CD4-positive, alpha-beta T cell treated with Interleukin-4 for 4 hours (primary cell): ENCODE data around the gene MPHOSPH9.
"Not testable (repeated sequence)": the region's sequence is repeated elsewhere in the genome, so short reads cannot be mapped to it uniquely, and the experiment has no call there.

Experiments used
- DNase-seq: peaks from one replicate; pipeline ENCODE4 v3.0.0-alpha.2; 2020

MPHOSPH9 gene

DNA sequence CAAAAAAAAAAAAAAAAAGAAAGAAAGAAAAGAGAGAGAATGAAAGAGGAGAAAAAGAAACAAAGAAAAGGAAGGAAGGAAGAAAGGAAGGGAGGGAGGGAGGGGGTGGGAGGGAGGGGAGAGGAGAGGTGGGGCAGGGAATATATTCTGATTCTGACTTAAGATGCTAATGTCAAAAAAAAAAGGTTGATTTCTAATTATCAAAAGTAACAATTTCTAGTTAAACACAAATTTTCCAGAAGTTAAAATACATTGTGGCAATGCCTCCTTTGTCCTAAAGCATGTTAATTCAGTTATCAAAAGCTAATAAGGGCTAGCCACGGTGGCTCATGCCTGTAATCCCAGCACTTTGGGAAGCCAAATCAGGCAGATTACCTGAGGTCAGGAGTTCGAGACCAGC is 7.5 kb downstream of the MPHOSPH9 start:
- DNase-seq: no peak

DNA sequence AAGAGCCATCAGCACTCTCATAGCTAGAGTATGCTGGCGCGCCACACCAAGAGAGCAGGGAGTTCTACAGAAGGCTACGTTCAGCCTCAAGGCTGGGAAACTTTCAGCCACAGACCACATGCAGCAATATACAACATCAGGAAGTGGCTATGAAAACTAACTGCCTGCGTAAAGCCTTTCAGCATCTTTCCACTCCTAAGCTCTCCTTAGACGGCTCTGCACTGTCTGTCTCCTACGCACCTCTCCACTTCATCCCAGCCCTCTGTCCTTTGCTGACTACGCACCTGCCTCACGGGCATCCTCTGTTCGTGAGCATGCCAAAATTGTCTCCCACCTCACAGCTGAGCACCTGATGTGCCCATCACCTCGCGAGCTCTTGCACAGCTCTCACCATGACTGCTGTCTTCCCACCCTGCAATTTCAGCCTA is 9.7 kb downstream of the MPHOSPH9 start:
- DNase-seq: peak; percentile 75

DNA sequence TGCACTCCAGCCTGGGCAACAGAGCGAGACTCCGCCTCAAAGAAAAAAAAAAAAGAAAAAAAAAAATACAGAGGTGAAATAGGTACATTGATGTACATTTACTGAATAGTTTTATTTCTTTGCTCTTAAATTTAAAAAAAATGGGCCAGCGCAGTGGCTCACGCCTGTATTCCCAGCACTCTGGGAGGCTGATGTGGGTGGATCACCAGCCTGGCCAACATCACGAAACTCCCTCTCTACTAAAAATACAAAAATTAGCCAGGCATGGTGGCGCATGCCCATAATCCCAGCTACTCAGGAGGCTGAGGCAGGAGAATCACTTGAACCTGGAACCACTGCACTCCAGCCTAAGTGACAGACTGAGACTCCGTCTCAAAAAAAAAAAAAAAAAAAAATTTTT is 25.1 kb downstream of the MPHOSPH9 start:
- not testable (repeated sequence) for DNase-seq

DNA sequence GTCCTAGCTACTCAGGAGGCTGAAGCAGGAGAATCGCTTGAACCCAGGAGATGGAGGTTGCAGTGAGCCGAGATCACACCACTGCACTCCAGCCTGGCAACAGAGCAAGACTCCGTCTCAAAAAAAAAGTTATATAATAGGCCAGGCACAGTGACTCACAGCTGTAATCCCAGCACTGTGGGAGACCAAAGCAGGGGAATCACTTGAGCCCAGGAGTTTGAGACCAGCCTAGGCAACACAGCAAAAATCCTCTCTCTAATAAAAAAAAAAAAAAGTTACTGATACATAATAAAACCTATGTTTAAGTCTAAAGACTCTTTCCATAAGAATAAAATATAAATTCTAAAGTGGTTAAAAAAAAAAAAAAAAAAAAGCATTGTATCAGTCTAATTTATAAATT is 26.1 kb downstream of the MPHOSPH9 start:
- not testable (repeated sequence) for DNase-seq

DNA sequence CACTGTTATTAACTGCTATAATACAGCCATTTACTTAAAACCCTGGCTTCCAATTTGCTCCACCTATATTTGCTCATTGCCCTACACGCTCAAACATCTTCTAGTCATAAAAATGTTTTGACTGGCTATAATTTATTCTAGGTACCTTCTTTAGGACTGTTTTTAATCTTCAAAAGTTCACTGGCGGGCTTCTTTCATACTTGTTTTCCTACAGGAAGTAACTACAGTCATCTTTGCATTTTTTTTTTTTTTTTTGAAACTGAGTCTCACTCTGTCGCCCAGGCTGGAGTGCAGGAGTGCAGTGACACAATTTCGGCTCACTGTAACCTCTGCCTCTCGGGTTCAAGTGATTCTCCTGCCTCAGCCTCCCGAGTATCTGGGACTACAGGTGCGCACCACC is 32.5 kb downstream of the MPHOSPH9 start:
- peak; percentile 5 for DNase-seq

DNA sequence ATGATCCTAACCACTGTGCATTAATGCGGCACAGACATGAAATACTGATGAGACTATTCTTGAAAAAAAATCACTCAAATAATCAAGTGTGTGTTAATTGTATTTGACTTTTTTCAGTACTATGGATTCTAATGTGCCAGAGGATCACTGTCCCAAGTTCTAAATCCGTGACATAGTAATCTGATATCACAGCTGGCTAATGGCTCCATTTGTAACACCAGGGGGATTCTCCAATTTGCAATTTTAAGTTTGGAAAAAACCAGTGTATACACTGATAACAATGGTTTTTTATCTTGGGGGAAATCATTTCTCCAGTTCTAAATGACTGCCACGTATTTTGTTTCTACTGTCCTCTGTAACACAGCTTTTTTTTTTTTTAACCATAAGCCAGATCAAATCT is 33.0 kb downstream of the MPHOSPH9 start:
- DNase-seq: no peak

DNA sequence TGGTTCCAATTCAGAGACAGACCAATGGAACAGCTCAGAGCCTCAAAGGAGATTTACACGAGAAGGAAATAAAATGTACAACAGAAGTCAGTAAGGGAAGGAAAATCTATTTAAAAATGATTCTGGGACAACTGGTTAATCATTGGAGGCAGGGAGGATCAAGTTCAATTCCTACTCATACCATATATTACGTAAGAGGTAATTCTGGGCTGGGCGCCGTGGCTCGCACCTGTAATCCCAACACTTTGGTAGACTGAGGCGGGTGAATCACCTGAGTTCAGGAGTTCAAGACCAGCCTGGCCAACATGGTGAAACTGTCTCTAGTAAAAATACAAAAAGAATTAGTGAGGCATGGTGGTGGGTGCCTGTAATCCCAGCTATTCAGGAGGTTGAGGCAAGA is 45.3 kb downstream of the MPHOSPH9 start:
- DNase-seq: no peak

DNA sequence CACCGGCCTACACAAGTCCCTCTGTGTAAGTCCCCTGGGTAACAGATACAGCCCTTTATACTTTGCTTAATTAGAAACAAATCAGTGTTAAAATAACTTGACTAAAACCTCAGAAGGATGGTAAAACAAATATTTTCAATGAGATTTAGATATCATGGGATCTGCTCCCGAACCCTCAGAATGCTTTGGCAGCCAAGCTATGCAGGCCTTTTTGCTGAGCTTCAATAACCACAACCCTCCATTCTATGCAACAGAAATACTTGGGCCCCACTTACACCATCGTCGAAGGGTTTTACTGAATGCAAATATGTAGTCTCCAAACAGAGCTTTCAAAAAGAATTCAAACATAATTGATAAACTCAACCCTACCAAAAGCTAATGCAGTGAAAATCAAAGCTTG is 52.8 kb downstream of the MPHOSPH9 start:
- DNase-seq: no peak

DNA sequence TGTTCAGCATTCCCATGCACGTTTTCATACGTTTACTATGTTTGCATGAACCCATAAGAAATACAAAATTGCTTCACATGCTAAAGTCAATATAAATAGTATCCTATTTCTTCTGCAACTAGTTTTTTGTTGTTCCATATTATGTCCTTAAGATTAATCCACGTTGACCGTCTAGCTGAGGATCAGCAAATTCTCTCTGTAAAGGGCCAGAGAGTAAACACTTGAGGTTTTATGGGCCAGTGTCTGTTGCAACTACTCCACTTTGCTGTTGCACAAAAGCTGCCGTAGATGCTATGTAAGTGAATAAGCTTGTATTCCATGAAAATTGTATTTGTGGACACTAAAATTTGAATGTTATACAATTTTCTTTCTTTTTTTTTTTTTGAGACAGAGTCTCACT is 61.0 kb downstream of the MPHOSPH9 start:
- DNase-seq: no peak

DNA sequence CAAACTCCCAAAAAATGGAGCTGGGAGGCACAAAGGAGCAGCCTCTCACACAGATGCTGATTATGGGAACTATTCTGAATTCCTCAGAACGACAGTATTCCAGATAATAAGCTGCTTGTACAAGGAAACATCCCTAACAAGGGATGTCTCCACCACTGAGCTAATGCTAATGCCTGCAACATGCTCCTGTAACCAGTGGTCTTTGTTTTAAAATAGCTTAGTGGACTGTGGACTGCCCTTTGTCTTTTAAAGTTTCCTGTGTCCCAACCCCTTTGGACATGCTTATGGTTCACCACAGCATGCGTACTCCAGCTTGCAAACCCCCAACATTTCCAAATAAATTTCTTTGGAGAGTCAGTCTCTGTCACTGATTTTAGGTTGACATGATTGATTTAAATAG is 65.6 kb downstream of the MPHOSPH9 start:
- no peak for DNase-seq

DNA sequence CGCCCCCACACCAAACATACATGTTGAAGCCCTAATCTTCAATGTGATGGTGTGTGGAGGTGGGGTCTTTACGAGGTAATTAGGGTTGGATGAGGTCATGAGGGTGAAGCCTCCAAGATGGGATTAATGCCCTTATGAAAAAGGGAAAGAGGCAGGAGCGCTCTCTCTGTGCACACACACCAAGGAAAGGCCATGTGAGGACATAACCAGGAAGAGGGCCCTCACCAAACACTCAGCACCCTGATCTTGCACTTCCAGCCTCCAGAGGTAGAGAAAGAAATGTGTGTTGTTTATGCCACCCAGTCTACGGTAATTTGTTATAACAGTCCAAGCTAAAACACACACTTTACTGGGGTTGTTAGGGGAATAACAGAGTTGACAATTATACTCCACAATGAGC is 67.4 kb downstream of the MPHOSPH9 start:
- DNase-seq: no peak

DNA sequence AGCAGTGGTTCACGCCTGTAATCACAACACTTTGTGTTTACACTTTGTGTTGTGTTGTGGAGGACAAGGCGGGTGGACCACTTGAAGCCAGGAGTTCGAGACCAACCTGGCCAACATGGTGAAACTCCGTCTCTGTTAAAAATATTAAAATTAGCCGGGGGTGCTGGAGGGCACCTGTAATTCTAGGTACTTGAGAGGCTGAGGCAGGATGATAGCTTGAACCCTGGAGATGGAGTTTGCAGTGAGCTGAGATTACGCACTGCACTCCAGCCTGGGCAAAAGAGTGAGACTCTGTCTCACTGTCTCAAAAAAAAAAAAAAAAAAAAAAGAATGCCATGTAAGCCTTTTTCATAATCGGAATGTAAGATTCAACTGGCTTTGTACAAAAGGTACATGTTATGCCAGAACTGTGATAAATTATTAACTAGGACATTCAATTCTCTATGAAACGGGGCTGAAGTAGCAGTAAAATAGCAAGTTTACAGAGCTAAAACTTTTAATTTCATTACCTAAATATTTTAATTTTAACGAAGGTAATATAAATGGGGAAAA is 68.2 kb downstream of the MPHOSPH9 start:
- DNase-seq: no peak

DNA sequence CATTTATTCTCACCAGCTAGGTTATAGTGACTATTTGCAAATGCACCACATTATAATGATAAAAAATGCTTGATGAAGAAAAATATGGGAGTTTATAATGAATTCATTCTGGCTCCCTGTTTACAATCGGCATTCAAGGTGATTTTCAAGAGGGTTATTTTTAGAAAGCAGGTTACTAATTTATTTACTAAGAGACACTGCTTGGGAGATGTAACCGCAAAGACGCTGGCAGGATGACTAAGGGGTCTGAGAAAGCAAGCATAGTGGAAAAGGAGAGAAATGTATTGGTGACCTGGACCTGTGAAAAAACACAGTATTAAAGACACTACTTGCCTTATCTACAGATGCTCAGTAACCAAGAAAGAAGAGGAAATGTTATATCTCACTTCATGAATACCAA is 68.7 kb downstream of the MPHOSPH9 start:
- DNase-seq: no peak

DNA sequence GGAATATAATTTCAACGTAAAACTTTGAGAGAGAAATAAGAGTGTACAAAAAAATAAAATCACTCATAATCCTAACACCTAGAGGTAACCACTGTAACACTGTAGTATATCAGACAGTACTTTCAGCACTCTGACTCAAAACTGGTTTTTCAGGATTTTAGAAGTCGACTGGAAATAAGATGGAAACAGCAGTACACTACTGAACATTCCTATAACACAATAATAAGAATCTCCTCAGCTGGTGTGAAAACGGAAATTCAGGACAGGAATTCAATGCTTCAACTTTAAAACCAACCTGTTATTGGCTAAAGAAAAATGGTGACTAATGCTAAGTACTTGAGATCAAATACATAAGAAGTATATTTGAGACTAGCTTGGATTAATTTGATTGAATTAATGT is 69.7 kb downstream of the MPHOSPH9 start:
- no peak for DNase-seq

DNA sequence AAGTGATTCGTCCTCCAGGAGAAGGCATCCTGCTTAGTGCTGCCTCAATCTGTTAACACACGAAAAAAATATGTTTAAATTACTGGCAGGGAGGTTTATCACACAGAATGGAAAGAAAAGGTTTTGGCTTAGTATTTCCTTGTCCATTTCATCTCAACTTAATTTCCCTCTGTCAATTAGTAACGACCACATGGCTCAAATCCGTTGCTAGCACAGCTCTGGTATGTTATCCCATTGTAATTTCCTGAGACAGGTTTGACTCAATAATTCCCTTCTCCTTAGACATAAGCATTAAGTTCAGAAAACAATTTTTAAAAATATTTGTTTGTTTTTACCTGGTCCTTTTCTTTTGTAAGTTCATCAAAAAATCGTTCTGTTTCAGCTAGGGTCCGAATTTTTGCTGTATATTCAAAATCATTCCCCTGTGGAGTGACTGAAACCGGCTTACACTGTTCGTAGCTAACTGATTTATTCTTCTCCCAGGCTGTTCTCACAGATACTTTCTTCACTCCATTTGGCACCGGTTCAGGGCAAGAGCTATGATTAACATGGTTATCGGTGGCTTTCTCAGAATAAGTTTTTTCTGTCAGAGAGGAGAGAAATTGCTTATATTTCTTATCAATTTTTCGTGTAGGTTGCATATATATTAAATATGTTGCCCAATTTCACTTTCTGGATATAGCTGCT is 72.0 kb downstream of the MPHOSPH9 start:
- DNase-seq: no peak

DNA sequence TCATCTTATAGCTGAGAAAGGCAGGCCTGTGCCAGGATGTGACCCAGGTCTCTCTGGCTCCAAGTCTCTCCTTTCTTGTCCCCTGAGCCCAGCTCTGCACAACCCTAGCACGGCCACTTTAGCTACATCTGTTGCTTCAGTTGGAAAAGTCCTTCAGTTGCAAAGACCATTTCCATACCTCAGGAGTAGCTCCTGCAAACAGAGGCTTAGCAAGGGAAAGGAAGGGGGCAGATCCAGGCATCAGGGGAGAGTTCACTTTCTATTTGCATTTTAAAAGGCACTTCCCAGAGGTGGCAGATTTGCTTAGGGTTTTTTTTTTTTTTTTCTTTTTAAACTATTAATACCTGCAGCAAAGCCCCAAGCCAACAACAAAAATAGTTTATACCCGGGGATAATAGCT is 79.0 kb downstream of the MPHOSPH9 start:
- no peak for DNase-seq

DNA sequence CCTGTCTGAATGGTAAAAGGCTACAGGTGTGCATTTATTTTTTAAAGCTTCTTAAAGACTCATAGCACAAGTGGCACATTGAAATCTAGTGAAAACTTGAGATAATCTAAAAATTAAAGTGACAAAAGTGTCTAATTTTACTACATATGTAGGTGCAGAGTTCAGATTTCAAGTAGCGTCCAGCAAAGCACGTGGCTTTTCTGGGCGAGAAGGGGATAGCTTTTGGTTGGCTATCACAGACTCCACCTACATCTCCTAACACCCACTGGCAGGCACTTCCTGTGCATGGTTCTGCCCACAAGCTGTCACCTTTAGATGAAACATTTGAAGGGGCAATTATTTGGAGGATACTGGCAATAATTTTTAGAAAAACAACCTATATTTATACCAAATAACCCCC is 80.1 kb downstream of the MPHOSPH9 start:
- DNase-seq: no peak

DNA sequence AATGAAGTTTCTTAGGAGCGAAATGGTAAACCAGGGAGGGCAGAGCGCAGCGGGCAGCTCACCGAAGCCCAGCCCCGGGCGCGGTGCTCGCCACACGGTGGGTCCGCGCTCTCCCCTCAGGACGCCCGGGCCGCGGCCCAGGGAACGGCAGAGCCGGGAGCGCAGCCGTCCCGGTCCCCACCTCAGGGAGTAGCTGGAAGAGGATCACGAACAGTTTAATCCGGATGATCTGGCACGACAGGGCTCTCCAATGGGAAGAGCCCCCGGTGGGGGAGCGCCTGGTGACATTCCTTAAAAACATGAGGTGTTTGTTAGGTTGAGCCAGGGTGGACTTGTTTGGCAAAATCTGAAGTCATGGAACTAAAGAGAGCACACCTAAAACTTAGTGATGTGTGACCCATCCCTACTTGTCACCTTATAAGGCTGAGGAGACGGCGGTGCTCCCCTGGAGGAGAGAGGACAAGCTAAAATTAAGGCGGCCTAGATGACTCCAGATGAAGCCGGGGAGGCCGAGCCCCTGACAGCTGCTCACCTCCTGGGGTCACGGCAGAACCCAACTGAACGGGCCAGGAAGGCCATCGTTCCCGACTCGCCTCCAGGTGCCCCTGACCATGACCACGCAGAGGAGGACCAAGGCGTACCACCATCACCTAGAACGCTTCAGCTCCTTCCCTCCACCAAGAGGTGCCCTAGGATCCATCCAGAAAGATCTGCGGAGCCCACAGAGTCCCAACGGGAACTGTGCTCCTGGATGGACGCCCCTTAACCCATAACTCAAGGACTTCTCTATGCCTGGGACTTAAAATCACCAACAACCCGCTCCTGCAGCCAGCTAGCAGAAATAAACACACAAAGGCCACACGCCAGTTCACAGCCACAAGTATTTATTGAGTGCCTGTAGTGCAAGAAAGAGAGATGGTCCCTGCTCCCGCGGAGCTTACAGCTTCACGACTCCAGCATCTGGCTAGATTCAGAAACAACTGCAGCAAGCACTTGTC is 81.2 kb downstream of the MPHOSPH9 start:
- no peak for DNase-seq

DNA sequence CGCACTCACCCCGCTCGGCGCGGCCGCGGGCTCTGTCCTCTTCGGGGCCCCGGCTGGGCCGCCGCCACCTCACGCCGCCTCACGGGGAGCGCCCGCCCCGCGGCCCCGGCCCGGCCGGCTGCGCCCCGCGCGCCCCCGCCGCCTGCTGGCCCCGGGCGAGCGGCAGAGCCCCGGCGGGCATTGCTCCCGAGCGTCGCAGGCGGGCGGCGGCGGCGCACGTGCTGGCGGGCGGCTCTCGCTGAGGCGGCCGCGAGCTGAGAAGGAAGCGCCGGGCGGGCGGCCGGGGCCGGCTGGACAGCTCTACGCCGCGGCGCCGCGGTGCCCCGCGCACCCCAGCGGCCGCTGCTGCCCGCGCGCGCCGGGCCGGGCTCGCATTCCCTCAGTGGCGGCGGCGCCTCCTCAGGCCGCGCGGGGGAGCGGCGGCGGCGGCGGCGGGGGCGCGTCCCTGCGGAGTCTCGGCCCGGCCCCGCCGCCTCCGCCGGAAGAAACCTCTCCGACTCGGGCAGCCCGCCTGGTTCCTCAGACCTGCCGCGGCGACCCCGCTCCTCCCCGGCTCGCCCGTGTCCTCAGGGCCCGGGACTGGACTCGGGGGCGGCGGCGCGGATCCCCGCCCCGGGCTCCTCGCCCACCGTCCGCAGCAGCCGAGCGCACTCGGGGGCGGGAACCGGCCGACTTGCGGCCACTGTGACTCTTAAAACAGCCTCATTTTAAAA is 82.0 kb downstream of the MPHOSPH9 start, which contains the start of gene PITPNM2:
Gene PITPNM2, minus strand, starts transcription at position 347 of the 713 bp plus-strand sequence. CDS start 116,500 bp downstream, outside the sequence.
- peak; percentile 35 for DNase-seq

DNA sequence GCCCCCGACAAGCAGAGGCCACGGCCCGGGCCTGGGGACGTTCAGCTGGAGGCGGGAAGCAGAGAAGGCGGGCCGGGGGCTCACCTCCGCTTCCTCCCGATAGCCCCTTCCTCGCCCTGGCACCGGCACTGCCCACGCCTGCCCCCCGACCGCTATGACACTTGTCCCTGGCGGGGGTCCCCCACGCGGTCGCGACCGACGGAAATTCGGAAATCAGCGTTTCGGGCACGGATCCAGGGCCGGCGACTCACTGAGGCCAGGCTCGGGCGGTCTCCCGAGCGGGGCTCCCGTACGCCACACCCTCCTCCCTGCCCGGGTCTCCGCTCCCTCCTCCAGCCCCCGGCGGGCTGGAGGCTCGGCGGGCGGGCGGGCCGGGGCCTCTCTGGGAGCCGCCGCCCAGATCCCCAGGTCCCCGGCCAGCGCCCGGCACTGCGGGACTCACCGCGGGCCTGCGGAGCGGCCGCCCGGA is 82.6 kb downstream of the MPHOSPH9 start:
- DNase-seq: no peak

DNA sequence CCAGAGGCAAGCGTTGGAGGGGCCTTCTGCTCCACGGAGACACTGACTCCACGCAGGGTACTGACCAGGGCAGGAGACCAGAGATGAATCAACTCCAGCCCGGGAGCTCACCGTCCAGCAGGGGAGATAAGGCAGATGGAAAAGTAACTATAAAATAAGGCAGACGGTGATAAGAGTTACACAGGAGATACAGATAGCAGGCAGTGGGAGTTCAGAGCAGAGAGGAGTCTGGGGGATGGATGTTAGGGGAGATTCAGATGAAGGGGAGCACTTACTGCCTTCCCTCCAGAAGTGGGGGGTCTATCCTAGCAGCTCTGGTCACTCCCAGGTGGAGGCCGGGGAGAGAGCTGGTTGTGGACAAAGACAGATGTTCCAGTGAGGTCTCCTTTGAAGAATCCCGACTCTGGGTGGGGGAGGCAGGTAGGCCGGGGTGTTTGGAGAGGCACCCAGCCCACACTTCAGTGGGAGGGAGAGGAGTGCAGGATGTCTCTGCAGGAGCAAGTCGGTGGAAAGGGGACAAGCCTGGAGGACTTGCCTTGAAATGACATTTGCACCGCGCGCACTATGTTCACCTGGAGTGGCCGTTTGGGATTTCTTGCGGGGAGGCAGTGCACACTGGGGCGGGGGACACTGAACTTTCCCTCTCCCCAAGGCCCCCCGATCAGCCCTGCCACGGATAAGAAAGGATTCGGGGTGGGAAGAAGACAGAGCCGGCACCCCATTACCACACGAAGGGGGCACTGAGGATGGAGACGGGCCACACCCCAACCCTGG is 83.3 kb downstream of the MPHOSPH9 start:
- no peak for DNase-seq

DNA sequence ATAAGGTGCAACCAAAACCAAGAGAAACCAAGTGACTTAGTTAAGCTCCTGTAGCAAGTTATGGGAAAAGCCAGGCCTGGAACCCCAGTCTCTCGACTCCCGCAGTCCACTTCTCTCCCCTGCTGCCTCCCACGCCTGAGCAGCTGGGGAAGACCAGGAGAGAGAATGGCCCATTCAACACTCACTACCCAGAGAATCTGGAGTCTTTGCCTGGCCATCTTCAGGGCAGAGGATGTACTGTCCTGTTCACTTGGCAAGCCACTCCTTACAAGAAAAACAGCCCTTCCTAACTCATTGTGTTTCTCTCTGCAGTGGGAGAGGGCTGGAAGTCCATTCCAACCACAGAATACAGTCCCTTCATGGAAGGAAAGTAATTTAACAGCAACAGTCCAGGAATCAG is 83.9 kb downstream of the MPHOSPH9 start:
- no peak for DNase-seq
